Ishikawa (cell line): Measurements from ENCODE around the gene RBM19.

ENCODE experiments used
- CREB1 ChIP-seq: IDR thresholded peaks from 2 replicates; pipeline ENCODE4 v1.6.1; 2012; ENCODE audit warnings: low read depth
- EGR1 ChIP-seq: IDR thresholded peaks from 2 replicates; pipeline ENCODE4 v1.6.1; 2012
- FOXM1 ChIP-seq: IDR thresholded peaks from 2 replicates; pipeline ENCODE4 v1.6.1; 2012; ENCODE audit warnings: low read depth, borderline replicate concordance
- NFIC ChIP-seq: IDR thresholded peaks from 2 replicates; pipeline ENCODE4 v1.6.1; 2012
- TF ChIP-seq, protein P1 (sequence below): IDR thresholded peaks from 2 replicates; pipeline ENCODE4 v1.6.1; 2012; ENCODE audit warnings: low read depth, mild to moderate bottlenecking

DNA sequence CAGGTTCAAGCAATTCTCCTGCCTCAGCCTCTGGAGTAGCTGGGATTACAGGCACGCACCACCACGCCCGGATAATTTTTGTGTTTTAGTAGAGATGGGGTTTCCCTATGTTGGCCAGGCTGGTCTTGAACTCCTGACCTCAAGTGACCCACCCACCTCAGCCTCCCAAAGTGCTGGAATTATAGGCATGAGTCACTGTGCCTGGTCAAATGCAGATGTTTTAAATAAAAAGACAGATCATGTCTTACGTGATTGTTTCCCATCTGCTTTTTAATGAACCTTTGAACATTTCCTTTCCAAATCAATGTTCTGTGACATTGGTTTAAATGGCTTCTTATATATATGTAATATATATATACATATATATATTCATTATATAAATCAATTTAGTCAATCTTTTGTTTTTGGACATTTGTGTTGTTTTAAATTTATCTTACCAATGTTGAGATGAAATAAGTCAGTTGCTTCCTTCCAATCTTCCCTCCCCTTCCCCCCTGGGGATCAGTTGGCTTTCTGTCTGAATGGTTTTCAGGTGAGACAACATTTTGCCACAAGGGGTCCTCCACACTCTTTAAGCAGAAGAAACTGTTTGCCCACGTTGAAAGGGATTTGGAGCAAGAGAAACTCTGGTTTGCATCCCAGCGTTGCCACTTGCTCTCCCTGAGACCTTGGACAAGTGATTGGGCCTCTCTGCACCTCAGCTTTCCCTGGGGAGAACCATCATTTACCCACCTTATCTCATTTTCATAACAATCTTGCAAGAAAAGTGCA lies 47.6 kb upstream of the RBM19 start:
- TF ChIP-seq FOXM1 (no peak), EGR1 (no peak), CREB1 (no peak), NFIC (no peak)
- TF ChIP-seq, protein P1, sequence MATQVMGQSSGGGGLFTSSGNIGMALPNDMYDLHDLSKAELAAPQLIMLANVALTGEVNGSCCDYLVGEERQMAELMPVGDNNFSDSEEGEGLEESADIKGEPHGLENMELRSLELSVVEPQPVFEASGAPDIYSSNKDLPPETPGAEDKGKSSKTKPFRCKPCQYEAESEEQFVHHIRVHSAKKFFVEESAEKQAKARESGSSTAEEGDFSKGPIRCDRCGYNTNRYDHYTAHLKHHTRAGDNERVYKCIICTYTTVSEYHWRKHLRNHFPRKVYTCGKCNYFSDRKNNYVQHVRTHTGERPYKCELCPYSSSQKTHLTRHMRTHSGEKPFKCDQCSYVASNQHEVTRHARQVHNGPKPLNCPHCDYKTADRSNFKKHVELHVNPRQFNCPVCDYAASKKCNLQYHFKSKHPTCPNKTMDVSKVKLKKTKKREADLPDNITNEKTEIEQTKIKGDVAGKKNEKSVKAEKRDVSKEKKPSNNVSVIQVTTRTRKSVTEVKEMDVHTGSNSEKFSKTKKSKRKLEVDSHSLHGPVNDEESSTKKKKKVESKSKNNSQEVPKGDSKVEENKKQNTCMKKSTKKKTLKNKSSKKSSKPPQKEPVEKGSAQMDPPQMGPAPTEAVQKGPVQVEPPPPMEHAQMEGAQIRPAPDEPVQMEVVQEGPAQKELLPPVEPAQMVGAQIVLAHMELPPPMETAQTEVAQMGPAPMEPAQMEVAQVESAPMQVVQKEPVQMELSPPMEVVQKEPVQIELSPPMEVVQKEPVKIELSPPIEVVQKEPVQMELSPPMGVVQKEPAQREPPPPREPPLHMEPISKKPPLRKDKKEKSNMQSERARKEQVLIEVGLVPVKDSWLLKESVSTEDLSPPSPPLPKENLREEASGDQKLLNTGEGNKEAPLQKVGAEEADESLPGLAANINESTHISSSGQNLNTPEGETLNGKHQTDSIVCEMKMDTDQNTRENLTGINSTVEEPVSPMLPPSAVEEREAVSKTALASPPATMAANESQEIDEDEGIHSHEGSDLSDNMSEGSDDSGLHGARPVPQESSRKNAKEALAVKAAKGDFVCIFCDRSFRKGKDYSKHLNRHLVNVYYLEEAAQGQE: no peak
